Amniotic stem cell (primary cell): ENCODE data around the gene ARHGDIG.
"Not testable (repeated sequence)": the region's sequence is repeated elsewhere in the genome, so short reads cannot be mapped to it uniquely, and the experiment has no call there.

Experiments used
- DNase-seq: peaks from one replicate; lab custom pipeline; 2025; lab: John Stamatoyannopoulos, UW

Gene ARHGDIG

GRCh38 chr16:330741-331140 lies 50.4 kb downstream of the ARHGDIG start:
- DNase-seq = no peak

- DNase-seq = not testable (repeated sequence)
Observed at GRCh38 chr16:331181-331814, 50.9 kb downstream of the ARHGDIG start.
